ENCODE data around the gene TRMT11. TPM values are rescaled to one million over a fixed set of nuclear protein-coding genes. Genes with fewer than 3 reads are reported as not detected.

Gene TRMT11
- total RNA-seq, 4 donors from 2014 or later: 23.6 to 152 (median 28.9) TPM

GRCh38 chr6:125985522-125985921 lies 818 bp upstream of the TRMT11 start:
- Histone ChIP-seq H3K9me3 (no peaks in the 10 kb centered on the region), H3K36me3 (no peaks in the 10 kb centered on the region), H3K4me1 (peaks cover 2 to 35% (median 15%) of the 10 kb centered on the region in 4 donors), H3K27me3 (no peaks in the 10 kb centered on the region), H3K4me3 (peak overlapping the region in 3 of 4 donors; percentile 67 to 91 (median 82)), H3K27ac (peak overlapping the region; percentile 79 to 91 (median 80))
- DNase-seq: no peak
- 69 to 70% methylated on average over 3 to 4 of the region's 4 CpGs for WGBS, 2 donors (ENCODE audit: low coverage in 1 of 2)
- TF ChIP-seq EP300 (IDR thresholded peaks at IDR 0.05; ENCODE audit: low read depth): no peak
- no peak for TF ChIP-seq CTCF (IDR thresholded peaks at IDR 0.05)
- TF ChIP-seq POLR2AphosphoS5 (IDR thresholded peaks at IDR 0.05): no peak
- TF ChIP-seq POLR2A (IDR thresholded peaks at IDR 0.05): no peak
- intact Hi-C loops (cut with DNase I; ENCODE audit: low total_unique reads): no loop called here
- in situ Hi-C loops (cut with MboI; ENCODE audit: low pct_ligation_motif_present in 1 of 4, low pct_unique_long_range_greater_than_20kb in 1 of 4, low sequenced_read_pairs in 3 of 4): no loop called here

- H3K36me3 ChIP-seq: no peaks in the 10 kb centered on the region
- H3K4me1 ChIP-seq: peaks cover 2 to 37% (median 16%) of the 10 kb centered on the region in 4 donors
- in situ Hi-C loops (cut with MboI; ENCODE audit: low pct_ligation_motif_present in 1 of 4, low pct_unique_long_range_greater_than_20kb in 1 of 4, low sequenced_read_pairs in 3 of 4) (no loop called here), intact Hi-C loops (cut with DNase I; ENCODE audit: low total_unique reads) (no loop called here)
- TF ChIP-seq CTCF (IDR thresholded peaks at IDR 0.05) (no peak), POLR2AphosphoS5 (IDR thresholded peaks at IDR 0.05) (no peak), POLR2A (IDR thresholded peaks at IDR 0.05) (no peak), EP300 (IDR thresholded peaks at IDR 0.05; ENCODE audit: low read depth) (no peak)
- H3K9me3 ChIP-seq: no peaks in the 10 kb centered on the region
- no peaks in the 10 kb centered on the region for H3K27me3 ChIP-seq
- peak overlapping the region; percentile 79 to 91 (median 80) for H3K27ac ChIP-seq
- peak overlapping the region; percentile 44 to 91 (median 74) for H3K4me3 ChIP-seq
- WGBS, 2 donors (ENCODE audit: low coverage in 1 of 2): 0 to 5% methylated on average over 2 to 3 of the region's 3 CpGs
- DNase-seq: no peak
These were observed 400 bp upstream of the TRMT11 start for GRCh38 chr6:125985979-125986300.

GRCh38 chr6:125987026-125987617 lies 782 bp downstream of the TRMT11 start:
- in situ Hi-C loops (cut with MboI; ENCODE audit: low pct_ligation_motif_present in 1 of 4, low pct_unique_long_range_greater_than_20kb in 1 of 4, low sequenced_read_pairs in 3 of 4): no loop called here

GRCh38 chr6:125988280-125988679 lies 1.9 kb downstream of the TRMT11 start:
- H3K27ac ChIP-seq: no peak overlapping the region
- peaks cover 2 to 56% (median 25%) of the 10 kb centered on the region in 4 donors for H3K4me1 ChIP-seq
- H3K9me3 ChIP-seq: no peaks in the 10 kb centered on the region
- H3K4me3 ChIP-seq: no peak overlapping the region
- no peaks in the 10 kb centered on the region for H3K36me3 ChIP-seq
- intact Hi-C loops (cut with DNase I; ENCODE audit: low total_unique reads) (no loop called here), in situ Hi-C loops (cut with MboI; ENCODE audit: low pct_ligation_motif_present in 1 of 4, low pct_unique_long_range_greater_than_20kb in 1 of 4, low sequenced_read_pairs in 3 of 4) (no loop called here)
- TF ChIP-seq POLR2A (IDR thresholded peaks at IDR 0.05): no peak
- no peak for TF ChIP-seq POLR2AphosphoS5 (IDR thresholded peaks at IDR 0.05)
- TF ChIP-seq EP300 (IDR thresholded peaks at IDR 0.05; ENCODE audit: low read depth): no peak
- TF ChIP-seq CTCF (IDR thresholded peaks at IDR 0.05): no peak
- no peaks in the 10 kb centered on the region for H3K27me3 ChIP-seq
- no peak for DNase-seq

More at GRCh38 chr6:125987026-125987617, 782 bp downstream of the TRMT11 start:
- intact Hi-C loops (cut with DNase I; ENCODE audit: low total_unique reads): no loop called here
- 22 to 24% methylated on average over 10 of the region's 10 CpGs for WGBS, 2 donors (ENCODE audit: low coverage in 1 of 2)
- Histone ChIP-seq H3K27me3 (no peaks in the 10 kb centered on the region), H3K4me3 (peak overlapping the region; percentile 44 to 91 (median 74)), H3K27ac (peak overlapping the region; percentile 79 to 91 (median 80)), H3K9me3 (no peaks in the 10 kb centered on the region), H3K36me3 (no peaks in the 10 kb centered on the region), H3K4me1 (peaks cover 2 to 49% (median 24%) of the 10 kb centered on the region in 4 donors)
- TF ChIP-seq POLR2AphosphoS5 (IDR thresholded peaks at IDR 0.05): no peak
- TF ChIP-seq POLR2A (IDR thresholded peaks at IDR 0.05): no peak
- TF ChIP-seq EP300 (IDR thresholded peaks at IDR 0.05; ENCODE audit: low read depth): no peak
- no peak for TF ChIP-seq CTCF (IDR thresholded peaks at IDR 0.05)
- no peak for DNase-seq

All from transverse colon (tissue), 4 donors.